Measurements from ENCODE around the gene KRTAP2-4. TPM values are rescaled to one million over a fixed set of nuclear protein-coding genes. Genes with fewer than 3 reads are reported as not detected.
"Not testable (repeated sequence)": the region's sequence is repeated elsewhere in the genome, so short reads cannot be mapped to it uniquely, and the experiment has no call there.

KRTAP2-4 gene
- total and polyA plus RNA-seq, 2 donors (not counting 3 experiments of a cell fraction or from before 2014, with no cell fraction given) = not detected

- no peak for TF ChIP-seq GATA2 (IDR thresholded peaks at IDR 0.05; ENCODE audit: insufficient read depth, insufficient read length, low read depth, low read length)
- no peak for TF ChIP-seq JUN (IDR thresholded peaks at IDR 0.05; ENCODE audit: borderline replicate concordance, insufficient read depth, insufficient read length, low read depth)
- TF ChIP-seq FOS (IDR thresholded peaks at IDR 0.05; ENCODE audit: borderline replicate concordance, insufficient read depth, low read length) = no peak
- no peak for TF ChIP-seq MYC (IDR thresholded peaks at IDR 0.05; ENCODE audit: low read depth, low read length)
- no peak for TF ChIP-seq POLR2A (IDR thresholded peaks at IDR 0.05; ENCODE audit: low read depth, low read length)
- no peak for TF ChIP-seq EZH2 (IDR thresholded peaks at IDR 0.05; ENCODE audit: borderline replicate concordance, low read depth, low read length, severe bottlenecking)
- no peak for TF ChIP-seq CTCF (IDR thresholded peaks at IDR 0.05; ENCODE audit: extremely low read depth in 1 of 2, insufficient read depth in 1 of 2, low read depth in 1 of 2, low read length in 2 of 2)
- TF ChIP-seq POLR2AphosphoS5 (IDR thresholded peaks at IDR 0.05; ENCODE audit: insufficient read depth, low read depth, low read length) = no peak
- TF ChIP-seq MAX (IDR thresholded peaks at IDR 0.05; ENCODE audit: insufficient read depth, insufficient read length) = no peak
These were observed 42.3 kb upstream of the KRTAP2-4 start for GRCh38 chr17:41107941-41108450.

GRCh38 chr17:41105347-41105746 is 39.7 kb upstream of the KRTAP2-4 start, which contains the start of gene KRTAP4-9:
Gene KRTAP4-9, plus strand, starts transcription at chr17:41105389. Its CDS starts 0 bp downstream, at chr17:41105389.
- DNase-seq (ENCODE audit: low read depth, low spot score); H4K20me1 ChIP-seq (replicated peaks; ENCODE audit: control insufficient read depth, extremely low read depth, insufficient read depth, low read length); H3K4me1 ChIP-seq (ENCODE audit: control insufficient read depth, extremely low read depth, insufficient read depth, low read length); POLR2A ChIA-PET; CTCF ChIA-PET; H3K4me3 ChIP-seq (replicated peaks in 1 of 3; ENCODE audit: insufficient read depth in 1 of 3, low read depth in 1 of 3, low read length in 3 of 3); intact Hi-C loops (cut with micrococcal nuclease); H3K27me3 ChIP-seq (ENCODE audit: control insufficient read depth in 2 of 2, insufficient read depth in 2 of 2, low read length in 2 of 2); H3K9me3 ChIP-seq (replicated peaks; ENCODE audit: control insufficient read depth, insufficient read depth, low read length); H3K36me3 ChIP-seq (ENCODE audit: control insufficient read depth in 2 of 2, extremely low read depth in 1 of 2, insufficient read depth in 2 of 2, low read length in 2 of 2); H3K79me2 ChIP-seq (ENCODE audit: control insufficient read depth, insufficient read depth, low read length); FAIRE-seq; H2AFZ ChIP-seq (ENCODE audit: low read depth, low read length); BruUV-seq (replicated peaks); H3K9ac ChIP-seq (replicated peaks; ENCODE audit: extremely low read depth, insufficient read depth, low read length); H3K9me1 ChIP-seq (replicated peaks; ENCODE audit: control insufficient read depth, extremely low read depth, insufficient read depth, low read length); dilution Hi-C loops (cut with MboI; ENCODE audit: extremely low pct_ligation_motif_present, low sequenced_read_pairs); H3K27ac ChIP-seq (ENCODE audit: insufficient read depth, low read depth, low read length); H3K4me2 ChIP-seq (ENCODE audit: insufficient read depth, low read length): not testable (repeated sequence)

More at GRCh38 chr17:41107941-41108450, 42.3 kb upstream of the KRTAP2-4 start:
- Histone ChIP-seq H4K20me1 (replicated peaks; ENCODE audit: control insufficient read depth, extremely low read depth, insufficient read depth, low read length) (no peaks in the 10 kb centered on the region), H3K27me3 (ENCODE audit: control insufficient read depth in 2 of 2, insufficient read depth in 2 of 2, low read length in 2 of 2) (peaks cover 0 to 2% of the 10 kb centered on the region in 2 experiments), H3K4me3 (replicated peaks in 1 of 3; ENCODE audit: insufficient read depth in 1 of 3, low read depth in 1 of 3, low read length in 3 of 3) (no peak overlapping the region), H3K27ac (ENCODE audit: insufficient read depth, low read depth, low read length) (no peak overlapping the region), H3K79me2 (ENCODE audit: control insufficient read depth, insufficient read depth, low read length) (no peaks in the 10 kb centered on the region), H2AFZ (ENCODE audit: low read depth, low read length) (no peak overlapping the region), H3K9me1 (replicated peaks; ENCODE audit: control insufficient read depth, extremely low read depth, insufficient read depth, low read length) (no peaks in the 10 kb centered on the region), H3K4me1 (ENCODE audit: control insufficient read depth, extremely low read depth, insufficient read depth, low read length) (no peaks in the 10 kb centered on the region), H3K36me3 (ENCODE audit: control insufficient read depth in 2 of 2, extremely low read depth in 1 of 2, insufficient read depth in 2 of 2, low read length in 2 of 2) (no peaks in the 10 kb centered on the region), H3K4me2 (ENCODE audit: insufficient read depth, low read length) (no peak overlapping the region), H3K9me3 (replicated peaks; ENCODE audit: control insufficient read depth, insufficient read depth, low read length) (no peaks in the 10 kb centered on the region), H3K9ac (replicated peaks; ENCODE audit: extremely low read depth, insufficient read depth, low read length) (no peak overlapping the region)
- CTCF ChIA-PET = interaction anchor here (1.6 kb wide), 1 partner anchor 49 kb away, joined by 3 read pairs; the partner anchor contains the start of gene KRTAP2-3
- intact Hi-C loops (cut with micrococcal nuclease) (no loop called here), dilution Hi-C loops (cut with MboI; ENCODE audit: extremely low pct_ligation_motif_present, low sequenced_read_pairs) (no loop called here)
- DNase-seq (ENCODE audit: low read depth, low spot score) (no peak), FAIRE-seq (no peak)
- POLR2A ChIA-PET = no interaction called here
- no TSS peak for BruUV-seq (replicated peaks)
